H4 (cell line): Measurements from ENCODE around the gene CCDC74A. TPM values are rescaled to one million over a fixed set of nuclear protein-coding genes. Genes with fewer than 3 reads are reported as not detected.
"Not testable (repeated sequence)": the region's sequence is repeated elsewhere in the genome, so short reads cannot be mapped to it uniquely, and the experiment has no call there.

Experiments used
- DNase-seq: peaks from one replicate; pipeline ENCODE4 v3.0.0-alpha.2; 2015; ENCODE audit warnings: low spot score
- total RNA-seq: library from RNA; depleted of rRNA; stranded (reverse); fragments of >200 nt; shearing (Covaris generic); gene quantifications from 2 replicates; pipeline ENCODE4 v1.2.3, GENCODE V29; 2014; rRNA removed

The CCDC74A gene
- total RNA-seq: 25.7 and 30.0 TPM in 2 replicates

GRCh38 chr2:131527131-131528001 is at the start of gene CCDC74A:
TSS of gene CCDC74A (plus strand) at chr2:131527888. CDS start at chr2:131527971, 83 bp downstream.
- peak; percentile 67 for DNase-seq

- not testable (repeated sequence) for DNase-seq
These were observed 49.4 kb upstream of the CCDC74A start for GRCh38 chr2:131478074-131478849.

GRCh38 chr2:131478850-131479461 is 48.7 kb upstream of the CCDC74A start:
- DNase-seq: not testable (repeated sequence)

DNA sequence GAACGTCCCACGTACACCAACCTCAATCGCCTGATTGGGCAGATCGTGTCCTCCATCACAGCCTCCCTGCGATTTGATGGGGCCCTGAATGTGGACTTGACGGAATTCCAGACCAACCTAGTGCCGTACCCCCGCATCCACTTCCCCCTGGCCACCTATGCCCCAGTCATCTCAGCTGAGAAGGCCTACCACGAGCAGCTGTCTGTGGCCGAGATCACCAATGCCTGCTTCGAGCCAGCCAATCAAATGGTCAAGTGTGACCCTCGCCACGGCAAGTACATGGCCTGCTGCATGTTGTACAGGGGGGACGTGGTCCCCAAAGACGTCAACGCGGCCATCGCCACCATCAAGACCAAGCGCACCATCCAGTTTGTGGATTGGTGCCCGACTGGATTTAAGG is 47.3 kb upstream of the CCDC74A start:
- not testable (repeated sequence) for DNase-seq

GRCh38 chr2:131482506-131483155 is 45.1 kb upstream of the CCDC74A start:
- not testable (repeated sequence) for DNase-seq

GRCh38 chr2:131483981-131484820 is 43.5 kb upstream of the CCDC74A start:
- not testable (repeated sequence) for DNase-seq

DNA sequence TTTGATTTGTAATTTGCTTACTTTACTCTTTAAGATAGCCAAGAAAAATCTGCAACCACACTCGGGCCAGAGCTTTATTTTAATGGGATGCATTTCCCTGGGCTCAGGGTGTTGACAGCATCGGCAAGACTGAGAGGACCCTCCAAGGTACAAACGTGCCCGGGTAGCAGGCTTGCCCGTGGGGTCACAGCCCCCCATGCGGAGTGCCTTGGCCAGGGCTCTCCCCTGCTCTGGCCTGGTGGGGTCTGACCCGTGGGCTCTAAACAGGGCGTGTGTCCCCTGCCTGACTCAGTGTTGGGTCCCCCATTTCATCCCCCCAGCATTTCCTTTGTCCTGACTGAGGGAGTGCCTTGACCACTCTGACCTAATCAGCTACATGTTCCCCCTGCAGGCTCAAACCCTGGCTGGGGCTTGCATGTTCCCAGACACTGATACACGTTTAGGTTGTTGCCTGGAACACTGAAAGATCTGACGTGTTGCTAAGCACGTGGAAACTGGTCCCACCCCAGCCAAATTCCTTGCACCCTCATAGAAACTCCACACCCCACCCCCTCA is 42.7 kb upstream of the CCDC74A start:
- not testable (repeated sequence) for DNase-seq

DNA sequence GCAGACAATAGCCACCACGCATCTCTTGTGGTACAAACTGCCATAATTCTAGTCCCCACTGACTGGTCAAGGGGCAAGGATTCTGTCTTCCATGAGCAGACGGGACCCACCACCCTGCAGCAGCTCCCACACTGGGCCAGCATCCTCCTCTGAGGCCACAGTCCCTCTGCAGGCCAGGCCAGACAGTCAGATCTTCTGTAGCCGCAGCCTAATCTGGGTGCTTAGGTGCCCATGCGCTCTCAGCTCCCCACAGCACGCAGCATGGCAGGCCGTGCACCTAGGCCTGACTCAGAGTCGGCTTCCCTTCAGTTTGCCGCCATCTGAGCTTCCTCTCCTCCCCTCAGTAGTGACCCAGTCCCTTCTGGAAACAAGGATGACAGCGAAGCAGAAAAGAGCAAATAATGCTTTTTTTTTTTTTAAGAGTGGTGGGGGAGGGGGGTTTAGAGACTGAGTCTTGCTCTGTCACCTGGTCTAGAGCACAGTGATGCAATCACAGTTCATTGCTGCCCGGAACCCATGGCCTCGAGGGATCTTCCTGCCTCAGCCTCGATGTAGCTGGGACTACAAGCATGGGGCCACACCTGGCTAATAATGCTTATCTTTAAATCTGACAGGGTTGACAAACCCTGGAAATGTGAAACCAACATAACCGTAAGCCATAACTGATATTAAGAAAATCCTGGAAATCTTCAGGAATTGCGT is 41.3 kb upstream of the CCDC74A start:
- DNase-seq: not testable (repeated sequence)

- no peak for DNase-seq
These were observed 39.1 kb upstream of the CCDC74A start for GRCh38 chr2:131488306-131489205.

DNA sequence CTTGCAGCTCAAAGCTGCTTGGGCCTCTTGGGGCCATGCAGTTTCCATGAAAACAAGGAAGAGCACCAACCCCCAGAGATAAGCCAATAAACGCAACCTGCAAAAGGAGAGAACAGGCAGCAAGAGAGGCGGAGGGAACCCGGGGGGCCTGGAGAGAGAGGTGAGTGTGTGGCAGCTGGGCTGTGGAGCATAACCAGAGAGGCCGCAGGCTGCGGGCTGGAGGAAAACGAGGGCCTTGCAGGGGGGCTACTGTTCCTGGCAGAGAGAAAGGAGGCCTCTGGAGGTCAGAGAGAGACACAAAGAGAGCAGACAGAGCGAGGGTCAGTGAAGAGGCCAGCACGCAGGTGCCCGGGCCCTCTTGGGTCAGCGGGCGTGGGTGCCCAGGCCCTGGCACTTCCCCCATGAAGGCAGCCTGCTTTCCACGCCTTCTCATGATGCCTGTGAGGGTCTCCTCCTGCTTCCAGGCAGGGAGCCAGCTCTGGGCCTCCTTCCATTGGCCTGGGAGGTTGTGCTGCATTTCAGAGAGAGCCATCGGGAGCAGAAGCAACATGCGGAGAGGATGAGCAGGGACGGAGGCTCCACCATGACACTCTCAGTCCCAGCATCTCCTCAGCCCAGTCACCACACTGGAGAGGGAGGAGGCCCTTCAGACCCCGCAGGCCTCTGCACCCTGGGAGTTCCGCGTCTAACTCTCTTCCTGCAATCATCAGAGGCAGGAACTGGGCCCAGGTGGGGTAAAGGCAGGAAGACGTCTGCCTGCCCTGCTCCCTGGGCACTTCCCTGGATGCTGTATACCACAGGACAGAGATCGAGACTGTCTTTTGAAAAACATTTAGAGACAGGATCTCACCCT is 36.8 kb upstream of the CCDC74A start:
- DNase-seq: not testable (repeated sequence)

DNA sequence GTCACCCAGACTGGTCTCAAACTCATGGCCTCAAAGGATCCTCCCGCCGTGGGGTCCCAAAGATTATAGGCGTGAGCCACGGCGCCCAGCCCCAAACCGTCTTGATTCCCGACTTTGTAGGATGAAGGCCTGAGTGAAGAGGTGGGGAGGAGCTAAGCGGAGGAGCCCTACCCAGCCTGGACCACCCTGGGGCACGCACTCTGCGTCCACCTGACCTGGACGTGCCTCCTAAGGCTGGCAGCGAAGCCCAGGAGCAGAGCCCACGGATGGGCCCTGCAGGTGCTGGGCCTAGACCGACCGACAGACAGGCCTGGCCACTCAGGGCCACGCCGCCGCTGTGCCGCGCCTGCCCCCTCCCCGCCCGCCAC is 36.2 kb upstream of the CCDC74A start:
- not testable (repeated sequence) for DNase-seq

DNA sequence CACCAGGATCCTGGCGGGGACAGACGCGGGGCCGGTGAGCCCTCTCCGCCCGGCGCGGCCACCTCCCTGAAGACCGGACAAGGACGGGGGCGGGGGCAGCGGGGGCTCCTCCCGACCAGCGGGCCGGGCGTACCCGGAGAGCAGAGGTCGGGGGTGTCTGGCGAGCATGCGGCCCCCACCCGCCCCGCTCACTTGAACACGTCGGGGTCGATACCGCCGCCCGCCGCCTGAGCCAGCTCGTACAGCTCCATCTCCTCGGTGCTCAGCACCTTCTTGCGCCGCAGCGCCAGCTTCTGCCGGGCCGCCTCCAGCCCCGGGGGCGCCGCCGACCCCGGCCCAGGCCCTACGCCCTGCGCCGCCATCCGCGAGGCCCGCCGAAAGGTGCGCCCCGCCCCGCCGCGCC is 35.7 kb upstream of the CCDC74A start, which contains the start of gene MZT2A:
Gene MZT2A (minus strand): TSS at position 383 of the 403 bp plus-strand sequence. CDS start 21 bp downstream, at position 362.
- not testable (repeated sequence) for DNase-seq

DNA sequence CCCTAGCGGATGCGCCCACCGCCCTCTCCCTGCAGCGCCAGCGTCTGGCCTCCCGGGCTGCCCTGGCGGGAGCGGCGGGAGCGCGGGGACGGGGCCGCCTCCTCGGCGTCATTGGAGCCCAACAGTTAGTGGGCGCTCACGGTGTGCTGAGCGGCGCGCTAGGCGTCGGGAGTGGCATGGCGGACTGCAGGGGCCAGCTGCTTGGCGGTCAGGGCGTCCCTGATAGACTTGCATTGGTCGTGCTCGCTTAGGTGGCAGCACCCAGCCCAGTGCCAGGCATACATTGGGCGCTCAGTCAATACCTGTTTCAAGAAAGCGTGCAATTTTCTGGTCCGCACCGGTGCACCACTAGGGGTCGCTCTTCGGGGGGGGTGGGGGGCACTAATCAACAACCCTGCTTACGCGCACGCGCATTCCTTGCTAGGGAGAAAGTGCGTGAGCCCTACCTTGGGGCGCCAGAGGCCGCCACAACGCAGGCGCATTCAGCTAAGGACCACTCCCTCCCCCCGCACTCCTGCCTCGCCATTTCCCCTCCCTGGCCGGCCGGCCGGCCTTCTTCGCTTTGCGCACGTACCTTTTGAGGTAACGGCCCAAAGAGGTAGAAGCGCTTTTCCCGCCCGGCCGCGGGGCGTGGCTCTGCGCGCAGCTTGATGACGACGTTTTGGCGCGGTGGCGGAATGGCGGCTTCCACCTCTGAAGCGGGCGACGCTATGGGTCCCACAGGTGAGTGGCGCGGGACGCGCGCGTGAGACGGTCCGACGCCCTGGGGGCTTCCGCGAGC is 35.1 kb upstream of the CCDC74A start:
- peak; percentile 95 for DNase-seq

GRCh38 chr2:131493199-131493968 is 34.3 kb upstream of the CCDC74A start:
- no peak for DNase-seq

GRCh38 chr2:131495506-131495905 is 32.2 kb upstream of the CCDC74A start:
- not testable (repeated sequence) for DNase-seq
